Lower leg skin (tissue), 3 donors: ENCODE measurements around the gene MAN2A1.

Experiments used
- POLR2A ChIP-seq, 2 donors: fragments of 450-650 bp; IDR thresholded peaks; one replicate each; pipeline ENCODE4 v1.6.1; 2016 to 2017; ENCODE audit warnings: antibody characterized with exemption in 2 of 2, mild to moderate bottlenecking in 1 of 2, moderate library complexity in 1 of 2
- TF ChIP-seq, protein P1 (sequence below), 3 donors: fragments of 450-650 bp; IDR thresholded peaks; one replicate each; pipeline ENCODE4 v1.5.1; 2016; ENCODE audit warnings: antibody characterized with exemption in 3 of 3, mild to moderate bottlenecking in 3 of 3, moderate library complexity in 2 of 3

DNA sequence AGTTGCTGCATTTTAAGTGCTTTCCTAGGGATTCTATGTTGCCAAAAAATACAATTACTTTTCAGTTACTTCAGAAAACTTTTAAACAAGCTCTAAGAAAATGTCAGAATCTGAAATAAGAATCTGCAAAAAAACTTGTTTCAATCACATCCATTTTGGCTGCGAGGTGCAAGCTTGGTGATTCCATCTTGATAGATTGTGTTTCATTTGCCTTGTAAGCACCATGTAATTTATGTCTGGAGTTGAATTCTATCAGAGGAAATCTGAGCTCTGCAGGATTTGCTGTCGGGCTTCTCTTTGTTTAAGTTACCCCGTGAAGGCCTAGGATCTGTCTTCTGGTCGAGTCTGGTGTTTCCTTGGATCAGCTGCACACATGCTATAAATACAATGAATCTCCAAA lies 40.4 kb upstream of the MAN2A1 start:
- TF ChIP-seq, protein P1, sequence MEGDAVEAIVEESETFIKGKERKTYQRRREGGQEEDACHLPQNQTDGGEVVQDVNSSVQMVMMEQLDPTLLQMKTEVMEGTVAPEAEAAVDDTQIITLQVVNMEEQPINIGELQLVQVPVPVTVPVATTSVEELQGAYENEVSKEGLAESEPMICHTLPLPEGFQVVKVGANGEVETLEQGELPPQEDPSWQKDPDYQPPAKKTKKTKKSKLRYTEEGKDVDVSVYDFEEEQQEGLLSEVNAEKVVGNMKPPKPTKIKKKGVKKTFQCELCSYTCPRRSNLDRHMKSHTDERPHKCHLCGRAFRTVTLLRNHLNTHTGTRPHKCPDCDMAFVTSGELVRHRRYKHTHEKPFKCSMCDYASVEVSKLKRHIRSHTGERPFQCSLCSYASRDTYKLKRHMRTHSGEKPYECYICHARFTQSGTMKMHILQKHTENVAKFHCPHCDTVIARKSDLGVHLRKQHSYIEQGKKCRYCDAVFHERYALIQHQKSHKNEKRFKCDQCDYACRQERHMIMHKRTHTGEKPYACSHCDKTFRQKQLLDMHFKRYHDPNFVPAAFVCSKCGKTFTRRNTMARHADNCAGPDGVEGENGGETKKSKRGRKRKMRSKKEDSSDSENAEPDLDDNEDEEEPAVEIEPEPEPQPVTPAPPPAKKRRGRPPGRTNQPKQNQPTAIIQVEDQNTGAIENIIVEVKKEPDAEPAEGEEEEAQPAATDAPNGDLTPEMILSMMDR (IDR thresholded peaks at IDR 0.05) = no peak
- no peak for TF ChIP-seq POLR2A (IDR thresholded peaks at IDR 0.05)
